ENCODE measurements around the gene HOXB6.
A peak's percentile ranks its signal among the peaks of the same experiment; 100 is the strongest.

HOXB6 gene

GRCh38 chr17:48604770-48605329 lies at the start of gene HOXB6:
TSS of gene HOXB6 (minus strand) at chr17:48604986. CDS start at chr17:48598150, 6,836 bp downstream.
- no peak for DNase-seq (ENCODE audit: low read depth)

GRCh38 chr17:48649741-48650140 lies 45.0 kb upstream of the HOXB6 start:
- DNase-seq (ENCODE audit: low read depth), result no peak

- no peak for DNase-seq (ENCODE audit: low read depth)
Measured at GRCh38 chr17:48647963-48648245, 43.1 kb upstream of the HOXB6 start.

- DNase-seq (ENCODE audit: low read depth), result no peak
Measured at GRCh38 chr17:48647103-48647962, 42.5 kb upstream of the HOXB6 start.

GRCh38 chr17:48646183-48647102 lies 41.7 kb upstream of the HOXB6 start:
- DNase-seq (ENCODE audit: low read depth), result no peak

- DNase-seq (ENCODE audit: low read depth), result no peak
Measured at GRCh38 chr17:48645639-48646182, 40.9 kb upstream of the HOXB6 start.

- DNase-seq (ENCODE audit: low read depth), result no peak
Measured at GRCh38 chr17:48644910-48645557, 40.2 kb upstream of the HOXB6 start.

GRCh38 chr17:48644159-48644558 lies 39.4 kb upstream of the HOXB6 start:
- no peak for DNase-seq (ENCODE audit: low read depth)

GRCh38 chr17:48643697-48644012 lies 38.9 kb upstream of the HOXB6 start:
- DNase-seq (ENCODE audit: low read depth), result no peak

- DNase-seq (ENCODE audit: low read depth), result no peak
Measured at GRCh38 chr17:48642843-48643696, 38.3 kb upstream of the HOXB6 start.

GRCh38 chr17:48642059-48642842 lies 37.5 kb upstream of the HOXB6 start:
- DNase-seq (ENCODE audit: low read depth), result no peak

- no peak for DNase-seq (ENCODE audit: low read depth)
Measured at GRCh38 chr17:48641541-48642058, 36.8 kb upstream of the HOXB6 start.

- DNase-seq (ENCODE audit: low read depth), result no peak
Measured at GRCh38 chr17:48640858-48641180, 36.0 kb upstream of the HOXB6 start.

GRCh38 chr17:48639982-48640857 lies 35.4 kb upstream of the HOXB6 start:
- no peak for DNase-seq (ENCODE audit: low read depth)

GRCh38 chr17:48639136-48639535 lies 34.4 kb upstream of the HOXB6 start:
- no peak for DNase-seq (ENCODE audit: low read depth)

GRCh38 chr17:48637323-48638260 lies 32.8 kb upstream of the HOXB6 start:
- DNase-seq (ENCODE audit: low read depth), result peak; percentile 48

- peak; percentile 22 for DNase-seq (ENCODE audit: low read depth)
Measured at GRCh38 chr17:48636177-48637018, 31.6 kb upstream of the HOXB6 start.

All from iris pigment epithelial cell (primary cell).